Measurements from ENCODE around the gene NLGN4X.

The NLGN4X gene

GRCh38 chrX:5976332-5976731 lies 252.3 kb downstream of the NLGN4X start:
- Mint-ChIP-seq H3K9me3 (no peaks in the 10 kb centered on the region), H3K27me3 (ENCODE audit: low read depth, poor library complexity) (no peaks in the 10 kb centered on the region), H3K27ac (no peak overlapping the region), H3K4me3 (no peak overlapping the region), H3K36me3 (ENCODE audit: low read depth) (no peaks in the 10 kb centered on the region), H3K4me1 (no peaks in the 10 kb centered on the region)
- no peak for TF ChIP-seq CTCF (IDR thresholded peaks at IDR 0.05)
- DNase-seq = no peak

GRCh38 chrX:5971300-5971699 lies 257.4 kb downstream of the NLGN4X start:
- H3K27me3 Mint-ChIP-seq (ENCODE audit: low read depth, poor library complexity) = peaks cover 3% of the 10 kb centered on the region
- no peak for TF ChIP-seq CTCF (IDR thresholded peaks at IDR 0.05)
- H3K4me1 Mint-ChIP-seq = no peaks in the 10 kb centered on the region
- no peak overlapping the region for H3K4me3 Mint-ChIP-seq
- no peak for DNase-seq
- H3K9me3 Mint-ChIP-seq = no peaks in the 10 kb centered on the region
- H3K36me3 Mint-ChIP-seq (ENCODE audit: low read depth) = no peaks in the 10 kb centered on the region
- no peak overlapping the region for H3K27ac Mint-ChIP-seq

- peak; percentile 19 for DNase-seq
- Mint-ChIP-seq H3K27ac (no peak overlapping the region), H3K36me3 (ENCODE audit: low read depth) (no peaks in the 10 kb centered on the region), H3K9me3 (no peaks in the 10 kb centered on the region), H3K27me3 (ENCODE audit: low read depth, poor library complexity) (peaks cover 3% of the 10 kb centered on the region), H3K4me3 (no peak overlapping the region), H3K4me1 (no peaks in the 10 kb centered on the region)
- TF ChIP-seq CTCF (IDR thresholded peaks at IDR 0.05) = no peak
Measured at GRCh38 chrX:5965406-5965805, 263.3 kb downstream of the NLGN4X start.

- H3K27me3 Mint-ChIP-seq (ENCODE audit: low read depth, poor library complexity) = no peaks in the 10 kb centered on the region
Measured at GRCh38 chrX:5959286-5959685, 269.4 kb downstream of the NLGN4X start.

GRCh38 chrX:5958523-5958922 lies 270.1 kb downstream of the NLGN4X start:
- Mint-ChIP-seq H3K9me3 (no peaks in the 10 kb centered on the region), H3K4me3 (no peak overlapping the region)

More at GRCh38 chrX:5959286-5959685, 269.4 kb downstream of the NLGN4X start:
- H3K9me3 Mint-ChIP-seq = no peaks in the 10 kb centered on the region
- no peaks in the 10 kb centered on the region for H3K4me1 Mint-ChIP-seq
- TF ChIP-seq CTCF (IDR thresholded peaks at IDR 0.05) = no peak
- H3K27ac Mint-ChIP-seq = no peak overlapping the region
- DNase-seq = no peak
- H3K4me3 Mint-ChIP-seq = no peak overlapping the region
- no peaks in the 10 kb centered on the region for H3K36me3 Mint-ChIP-seq (ENCODE audit: low read depth)

More at GRCh38 chrX:5958523-5958922, 270.1 kb downstream of the NLGN4X start:
- Mint-ChIP-seq H3K27me3 (ENCODE audit: low read depth, poor library complexity) (peaks cover 2% of the 10 kb centered on the region), H3K4me1 (no peaks in the 10 kb centered on the region), H3K27ac (no peak overlapping the region), H3K36me3 (ENCODE audit: low read depth) (no peaks in the 10 kb centered on the region)
- DNase-seq = no peak
- no peak for TF ChIP-seq CTCF (IDR thresholded peaks at IDR 0.05)

Measured in nephron progenitor cell (in vitro differentiated cells).